Breast epithelium (tissue), 4 donors: ENCODE results near the gene WDR86. TPM values are rescaled to one million over a fixed set of nuclear protein-coding genes. Genes with fewer than 3 reads are reported as not detected.

Experiments
- DNase-seq, 2 donors: peaks; one replicate each; pipeline ENCODE4 v3.0.0-alpha.2; 2019; ENCODE audit warnings: low spot score in 2 of 2
- H3K27ac ChIP-seq, 2 donors: fragments of 200-600 bp; sonication (generic) in 1 of 2; one replicate each; pipeline ENCODE4 v1.5.1; 2016 to 2019; ENCODE audit warnings: mild to moderate bottlenecking in 1 of 2
- H3K27me3 ChIP-seq, 2 donors: fragments of 200-600 bp; sonication (generic) in 1 of 2; one replicate each; pipeline versions ENCODE4 v1.5.1 to v1.6.0; 2017 to 2019; ENCODE audit warnings: control low read depth in 1 of 2, mild to moderate bottlenecking in 1 of 2
- H3K36me3 ChIP-seq: fragments of 200-600 bp; one replicate; pipeline ENCODE4 v1.5.1; 2019
- H3K4me1 ChIP-seq, 2 donors: fragments of 200-600 bp; sonication (generic); one replicate each; pipeline ENCODE4 v1.5.1; 2016 to 2019; ENCODE audit warnings: control low read depth in 1 of 2
- H3K4me3 ChIP-seq, 3 donors: fragments of 200-600 bp; sonication (generic); 1 replicate in 2 of 3; 2 replicates in 1 of 3; pipeline ENCODE4 v1.5.1; 2016 to 2019; ENCODE audit warnings: mild to moderate bottlenecking in 3 of 3, moderate library complexity in 2 of 3
- H3K9me3 ChIP-seq, 2 donors: fragments of 200-600 bp; sonication (generic) in 1 of 2; one replicate each; pipeline ENCODE4 v1.5.1; 2016 to 2019; ENCODE audit warnings: control low read depth in 1 of 2
- POLR2A ChIP-seq: fragments of 450-650 bp; IDR thresholded peaks from one replicate; pipeline ENCODE4 v1.6.1; 2016; ENCODE audit warnings: antibody characterized with exemption, mild to moderate bottlenecking, moderate library complexity
- POLR2AphosphoS5 ChIP-seq, 3 donors: sonication (generic); formaldehyde crosslinking; IDR thresholded peaks; one replicate each; pipeline ENCODE4 v1.6.1; 2017; ENCODE audit warnings: antibody characterized with exemption in 3 of 3
- intact Hi-C: fragments of 100-400 bp; cut with DNase I; formaldehyde crosslinking; loops from one replicate; pipeline ENCODE4 v1.15.1; 2023; ENCODE audit warnings: low total_unique reads
- total RNA-seq, 3 donors: library from RNA; depleted of rRNA; stranded (reverse); fragments of >200 nt; gene quantifications; one replicate each; pipeline ENCODE4 v1.1.0, GENCODE V29; 2016
- TF ChIP-seq, protein P1 (sequence below), 3 donors: fragments of 450-650 bp; IDR thresholded peaks; one replicate each; pipeline ENCODE4 v1.5.1; 2016 to 2017; ENCODE audit warnings: antibody characterized with exemption in 3 of 3, mild to moderate bottlenecking in 3 of 3, moderate library complexity in 3 of 3

WDR86 gene
- total RNA-seq, 3 donors from 2014 or later = 15.5 to 61.5 (median 57.0) TPM

DNA sequence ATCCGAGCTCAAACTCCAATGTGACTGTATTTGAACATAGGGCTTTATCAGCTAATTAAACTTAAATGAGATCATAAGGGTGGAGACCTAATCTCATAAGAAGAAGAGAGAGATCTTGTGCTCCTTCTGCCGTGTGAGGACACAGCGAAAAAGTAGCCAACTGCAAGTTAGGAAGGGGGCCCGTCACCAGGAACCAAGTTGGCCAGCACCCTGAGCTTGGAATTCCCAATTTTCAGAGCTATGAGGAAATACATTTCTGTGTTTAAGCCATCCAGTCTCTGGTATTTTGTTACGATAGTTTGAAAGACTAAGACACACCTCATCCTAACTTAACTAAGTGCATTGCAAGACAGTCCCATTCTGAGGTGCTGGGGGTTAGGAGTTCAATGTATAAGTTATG, 14.1 kb upstream of the WDR86 start:
- H3K4me1 ChIP-seq = peaks cover 9 to 18% of the 10 kb centered on the region in 2 donors
- TF ChIP-seq POLR2A = no peak
- TF ChIP-seq, protein P1, sequence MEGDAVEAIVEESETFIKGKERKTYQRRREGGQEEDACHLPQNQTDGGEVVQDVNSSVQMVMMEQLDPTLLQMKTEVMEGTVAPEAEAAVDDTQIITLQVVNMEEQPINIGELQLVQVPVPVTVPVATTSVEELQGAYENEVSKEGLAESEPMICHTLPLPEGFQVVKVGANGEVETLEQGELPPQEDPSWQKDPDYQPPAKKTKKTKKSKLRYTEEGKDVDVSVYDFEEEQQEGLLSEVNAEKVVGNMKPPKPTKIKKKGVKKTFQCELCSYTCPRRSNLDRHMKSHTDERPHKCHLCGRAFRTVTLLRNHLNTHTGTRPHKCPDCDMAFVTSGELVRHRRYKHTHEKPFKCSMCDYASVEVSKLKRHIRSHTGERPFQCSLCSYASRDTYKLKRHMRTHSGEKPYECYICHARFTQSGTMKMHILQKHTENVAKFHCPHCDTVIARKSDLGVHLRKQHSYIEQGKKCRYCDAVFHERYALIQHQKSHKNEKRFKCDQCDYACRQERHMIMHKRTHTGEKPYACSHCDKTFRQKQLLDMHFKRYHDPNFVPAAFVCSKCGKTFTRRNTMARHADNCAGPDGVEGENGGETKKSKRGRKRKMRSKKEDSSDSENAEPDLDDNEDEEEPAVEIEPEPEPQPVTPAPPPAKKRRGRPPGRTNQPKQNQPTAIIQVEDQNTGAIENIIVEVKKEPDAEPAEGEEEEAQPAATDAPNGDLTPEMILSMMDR (IDR thresholded peaks at IDR 0.05) = no peak
- no peak for TF ChIP-seq POLR2AphosphoS5 (IDR thresholded peaks at IDR 0.05)
- H3K4me3 ChIP-seq = no peak overlapping the region
- no peaks in the 10 kb centered on the region for H3K27me3 ChIP-seq
- no peaks in the 10 kb centered on the region for H3K9me3 ChIP-seq
- no peaks in the 10 kb centered on the region for H3K36me3 ChIP-seq
- intact Hi-C loops = no loop called here
- peak overlapping the region in 1 of 2 donors; percentile 96 for H3K27ac ChIP-seq
- no peak for DNase-seq

DNA sequence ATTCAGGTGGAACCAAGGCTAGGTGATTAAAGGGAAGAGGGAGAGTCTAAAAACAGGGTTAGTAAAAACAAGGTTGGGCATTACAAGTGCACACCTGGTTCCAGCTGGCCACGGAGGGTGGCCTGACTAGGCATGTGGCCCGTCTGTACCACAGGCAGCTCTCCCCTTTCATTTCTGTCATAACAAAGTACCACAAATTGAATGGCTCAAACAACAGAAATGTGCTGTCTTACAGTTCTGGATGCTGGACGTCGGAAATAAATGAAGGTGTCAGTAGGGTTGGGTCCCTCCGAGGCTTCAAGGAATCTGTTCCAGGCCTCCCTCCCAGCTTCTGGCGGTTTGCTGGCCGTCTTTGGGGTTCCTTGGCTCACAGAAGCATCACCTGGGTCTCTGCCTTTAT, 13.4 kb upstream of the WDR86 start:
- no peak for DNase-seq
- TF ChIP-seq POLR2A (no peak), POLR2AphosphoS5 (IDR thresholded peaks at IDR 0.05) (no peak)
- TF ChIP-seq, protein P1 (IDR thresholded peaks at IDR 0.05) = no peak
- Histone ChIP-seq H3K27ac (no peak overlapping the region), H3K9me3 (no peaks in the 10 kb centered on the region), H3K36me3 (no peaks in the 10 kb centered on the region), H3K4me1 (peaks cover 8 to 14% of the 10 kb centered on the region in 2 donors), H3K27me3 (no peaks in the 10 kb centered on the region), H3K4me3 (no peak overlapping the region)
- intact Hi-C loops = no loop called here

DNA sequence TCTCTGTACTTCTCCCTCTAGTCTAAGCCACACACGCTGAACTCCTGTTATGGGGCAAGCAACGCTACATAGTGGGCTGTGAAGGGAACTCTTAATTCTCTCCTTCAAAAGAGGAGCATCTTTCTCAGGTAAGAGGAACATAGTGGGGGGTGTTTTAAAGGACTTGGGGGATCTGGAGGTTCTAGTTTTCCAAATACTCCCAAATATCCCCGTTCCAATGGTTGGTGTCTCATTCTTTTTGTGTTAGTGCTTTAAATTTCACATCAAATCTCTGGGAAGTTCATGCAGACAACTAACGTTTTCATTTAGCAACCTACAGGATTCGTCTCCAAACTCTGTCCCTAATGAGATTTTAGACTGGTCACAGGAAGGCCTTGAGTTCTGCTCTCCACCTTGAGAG, 12.4 kb upstream of the WDR86 start:
- TF ChIP-seq POLR2AphosphoS5 (IDR thresholded peaks at IDR 0.05) = no peak
- TF ChIP-seq, protein P1 (IDR thresholded peaks at IDR 0.05) = no peak
- TF ChIP-seq POLR2A = no peak
- peaks cover 0 to 5% of the 10 kb centered on the region in 2 donors for H3K4me1 ChIP-seq
- H3K27ac ChIP-seq = no peak overlapping the region
- H3K4me3 ChIP-seq = no peak overlapping the region
- no peaks in the 10 kb centered on the region for H3K27me3 ChIP-seq
- no peak for DNase-seq
- no peaks in the 10 kb centered on the region for H3K36me3 ChIP-seq
- intact Hi-C loops = no loop called here
- H3K9me3 ChIP-seq = no peaks in the 10 kb centered on the region

DNA sequence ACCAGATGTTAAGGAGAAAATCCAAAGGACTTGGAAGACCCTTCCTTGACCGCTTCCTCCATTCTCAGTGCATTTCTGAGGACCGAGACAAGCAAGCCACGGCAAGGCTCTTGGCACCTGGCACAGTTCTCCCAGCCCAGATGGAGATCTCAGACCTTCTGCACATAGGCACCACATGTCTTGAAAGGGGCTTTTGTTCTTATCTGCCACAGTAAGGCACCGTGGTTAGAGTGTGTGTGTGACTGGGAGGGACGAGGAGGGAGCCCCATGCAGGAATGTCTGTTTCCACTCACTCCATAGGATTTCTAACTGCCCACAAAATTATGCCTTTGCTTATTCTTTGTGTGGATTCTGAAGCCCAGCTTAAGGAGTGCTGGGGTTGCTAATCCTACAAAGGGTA, 10.3 kb upstream of the WDR86 start:
- Histone ChIP-seq H3K9me3 (no peaks in the 10 kb centered on the region), H3K27ac (peak overlapping the region; percentile 30 to 35), H3K4me3 (no peak overlapping the region), H3K4me1 (no peaks in the 10 kb centered on the region), H3K27me3 (no peaks in the 10 kb centered on the region), H3K36me3 (no peaks in the 10 kb centered on the region)
- intact Hi-C loops = no loop called here
- TF ChIP-seq POLR2AphosphoS5 (IDR thresholded peaks at IDR 0.05) = no peak
- no peak for TF ChIP-seq POLR2A
- no peak for DNase-seq

DNA sequence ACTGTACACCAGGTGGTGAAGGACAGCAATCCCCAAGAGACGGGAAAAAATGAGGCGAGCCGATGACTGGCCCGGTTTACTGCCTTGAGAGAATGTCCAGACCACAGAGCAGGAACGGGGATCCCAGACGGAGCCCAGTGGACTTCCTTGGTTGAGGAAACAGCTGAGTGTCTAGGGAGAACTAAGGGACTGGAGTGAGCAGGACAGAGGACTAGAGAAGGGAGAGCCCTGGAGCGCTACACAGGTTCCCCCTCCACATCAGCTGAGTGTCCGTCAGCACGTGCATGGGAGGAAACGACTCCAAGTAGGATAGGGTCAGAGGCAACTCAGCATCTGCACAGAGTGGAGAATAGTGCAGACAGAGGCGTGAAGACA, 7.1 kb upstream of the WDR86 start:
- H3K27ac ChIP-seq = peak overlapping the region in 1 of 2 donors; percentile 36
- DNase-seq = no peak
- H3K9me3 ChIP-seq = no peaks in the 10 kb centered on the region
- H3K4me1 ChIP-seq = no peaks in the 10 kb centered on the region
- no peak overlapping the region for H3K4me3 ChIP-seq
- TF ChIP-seq POLR2A (no peak), POLR2AphosphoS5 (IDR thresholded peaks at IDR 0.05) (no peak)
- TF ChIP-seq, protein P1 (IDR thresholded peaks at IDR 0.05) = no peak
- intact Hi-C loops = no loop called here
- H3K36me3 ChIP-seq = no peaks in the 10 kb centered on the region
- H3K27me3 ChIP-seq = no peaks in the 10 kb centered on the region
